Measurements from ENCODE around the gene KRTAP10-11.

DNA sequence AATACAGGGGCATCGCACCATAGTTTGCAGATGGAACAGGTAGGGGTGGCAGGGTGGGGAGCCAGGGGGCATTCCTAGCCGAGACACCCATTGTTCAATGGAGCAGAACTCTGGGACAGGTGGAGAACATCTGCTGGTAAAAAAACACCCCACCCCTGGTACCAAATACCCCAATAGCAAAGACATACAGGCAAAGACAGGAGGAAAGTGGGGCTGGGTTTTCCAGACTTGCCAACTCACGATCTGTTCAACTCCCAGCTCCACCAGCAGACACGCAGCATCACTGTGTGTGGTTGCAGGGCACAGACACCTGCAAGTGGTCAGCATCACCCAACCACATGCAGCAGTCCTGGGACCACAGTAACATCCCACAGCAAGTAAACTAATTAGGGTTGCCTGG lies 34.7 kb upstream of the KRTAP10-11 start:
- TF ChIP-seq, protein P1, sequence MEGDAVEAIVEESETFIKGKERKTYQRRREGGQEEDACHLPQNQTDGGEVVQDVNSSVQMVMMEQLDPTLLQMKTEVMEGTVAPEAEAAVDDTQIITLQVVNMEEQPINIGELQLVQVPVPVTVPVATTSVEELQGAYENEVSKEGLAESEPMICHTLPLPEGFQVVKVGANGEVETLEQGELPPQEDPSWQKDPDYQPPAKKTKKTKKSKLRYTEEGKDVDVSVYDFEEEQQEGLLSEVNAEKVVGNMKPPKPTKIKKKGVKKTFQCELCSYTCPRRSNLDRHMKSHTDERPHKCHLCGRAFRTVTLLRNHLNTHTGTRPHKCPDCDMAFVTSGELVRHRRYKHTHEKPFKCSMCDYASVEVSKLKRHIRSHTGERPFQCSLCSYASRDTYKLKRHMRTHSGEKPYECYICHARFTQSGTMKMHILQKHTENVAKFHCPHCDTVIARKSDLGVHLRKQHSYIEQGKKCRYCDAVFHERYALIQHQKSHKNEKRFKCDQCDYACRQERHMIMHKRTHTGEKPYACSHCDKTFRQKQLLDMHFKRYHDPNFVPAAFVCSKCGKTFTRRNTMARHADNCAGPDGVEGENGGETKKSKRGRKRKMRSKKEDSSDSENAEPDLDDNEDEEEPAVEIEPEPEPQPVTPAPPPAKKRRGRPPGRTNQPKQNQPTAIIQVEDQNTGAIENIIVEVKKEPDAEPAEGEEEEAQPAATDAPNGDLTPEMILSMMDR (IDR thresholded peaks at IDR 0.05): no peak
- no peak for TF ChIP-seq POLR2AphosphoS5 (IDR thresholded peaks at IDR 0.05; ENCODE audit: low read depth, low read length)
- TF ChIP-seq, protein P2, sequence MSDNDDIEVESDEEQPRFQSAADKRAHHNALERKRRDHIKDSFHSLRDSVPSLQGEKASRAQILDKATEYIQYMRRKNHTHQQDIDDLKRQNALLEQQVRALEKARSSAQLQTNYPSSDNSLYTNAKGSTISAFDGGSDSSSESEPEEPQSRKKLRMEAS (IDR thresholded peaks at IDR 0.05; ENCODE audit: low read depth): no peak
- TF ChIP-seq, protein P3, sequence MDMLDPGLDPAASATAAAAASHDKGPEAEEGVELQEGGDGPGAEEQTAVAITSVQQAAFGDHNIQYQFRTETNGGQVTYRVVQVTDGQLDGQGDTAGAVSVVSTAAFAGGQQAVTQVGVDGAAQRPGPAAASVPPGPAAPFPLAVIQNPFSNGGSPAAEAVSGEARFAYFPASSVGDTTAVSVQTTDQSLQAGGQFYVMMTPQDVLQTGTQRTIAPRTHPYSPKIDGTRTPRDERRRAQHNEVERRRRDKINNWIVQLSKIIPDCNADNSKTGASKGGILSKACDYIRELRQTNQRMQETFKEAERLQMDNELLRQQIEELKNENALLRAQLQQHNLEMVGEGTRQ (IDR thresholded peaks at IDR 0.05; ENCODE audit: borderline replicate concordance, low read depth, low read length): no peak
- TF ChIP-seq, protein P4, sequence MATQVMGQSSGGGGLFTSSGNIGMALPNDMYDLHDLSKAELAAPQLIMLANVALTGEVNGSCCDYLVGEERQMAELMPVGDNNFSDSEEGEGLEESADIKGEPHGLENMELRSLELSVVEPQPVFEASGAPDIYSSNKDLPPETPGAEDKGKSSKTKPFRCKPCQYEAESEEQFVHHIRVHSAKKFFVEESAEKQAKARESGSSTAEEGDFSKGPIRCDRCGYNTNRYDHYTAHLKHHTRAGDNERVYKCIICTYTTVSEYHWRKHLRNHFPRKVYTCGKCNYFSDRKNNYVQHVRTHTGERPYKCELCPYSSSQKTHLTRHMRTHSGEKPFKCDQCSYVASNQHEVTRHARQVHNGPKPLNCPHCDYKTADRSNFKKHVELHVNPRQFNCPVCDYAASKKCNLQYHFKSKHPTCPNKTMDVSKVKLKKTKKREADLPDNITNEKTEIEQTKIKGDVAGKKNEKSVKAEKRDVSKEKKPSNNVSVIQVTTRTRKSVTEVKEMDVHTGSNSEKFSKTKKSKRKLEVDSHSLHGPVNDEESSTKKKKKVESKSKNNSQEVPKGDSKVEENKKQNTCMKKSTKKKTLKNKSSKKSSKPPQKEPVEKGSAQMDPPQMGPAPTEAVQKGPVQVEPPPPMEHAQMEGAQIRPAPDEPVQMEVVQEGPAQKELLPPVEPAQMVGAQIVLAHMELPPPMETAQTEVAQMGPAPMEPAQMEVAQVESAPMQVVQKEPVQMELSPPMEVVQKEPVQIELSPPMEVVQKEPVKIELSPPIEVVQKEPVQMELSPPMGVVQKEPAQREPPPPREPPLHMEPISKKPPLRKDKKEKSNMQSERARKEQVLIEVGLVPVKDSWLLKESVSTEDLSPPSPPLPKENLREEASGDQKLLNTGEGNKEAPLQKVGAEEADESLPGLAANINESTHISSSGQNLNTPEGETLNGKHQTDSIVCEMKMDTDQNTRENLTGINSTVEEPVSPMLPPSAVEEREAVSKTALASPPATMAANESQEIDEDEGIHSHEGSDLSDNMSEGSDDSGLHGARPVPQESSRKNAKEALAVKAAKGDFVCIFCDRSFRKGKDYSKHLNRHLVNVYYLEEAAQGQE (IDR thresholded peaks at IDR 0.05; ENCODE audit: low read depth, low read length): no peak
- TF ChIP-seq TCF12 (IDR thresholded peaks at IDR 0.05): no peak

Measured in SK-N-SH (cell line).